Measurements from ENCODE around the gene FYN.

The FYN gene

DNA sequence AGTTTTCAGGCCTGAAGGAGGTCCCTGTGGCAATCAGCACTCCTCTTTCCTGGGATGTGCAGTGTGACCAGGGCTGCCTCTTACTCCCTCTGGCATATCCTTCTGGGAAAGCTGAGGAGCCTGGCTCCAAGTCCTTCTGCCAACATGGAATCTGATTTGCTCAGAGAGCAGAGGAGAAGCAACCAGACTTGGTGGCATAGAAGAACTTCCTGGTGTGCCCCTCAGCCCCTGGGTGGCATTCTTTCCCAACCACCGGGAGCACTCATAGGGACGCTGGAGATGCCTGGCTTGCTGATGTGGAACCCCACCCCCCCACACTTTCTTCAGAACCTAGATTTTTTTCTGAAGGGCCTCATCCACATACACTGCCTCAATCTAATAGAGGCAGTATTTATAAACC, 160.0 kb downstream of the FYN start:
- Histone ChIP-seq H3K9me3 (ENCODE audit: control insufficient read depth, insufficient read depth, low read length) (no peaks in the 10 kb centered on the region), H3K36me3 (ENCODE audit: insufficient read depth, low read length) (no peaks in the 10 kb centered on the region), H3K9ac (ENCODE audit: low read depth, low read length) (no peak overlapping the region), H3K4me1 (ENCODE audit: insufficient read depth, low read length) (peaks cover 11% of the 10 kb centered on the region; the same call in 1 of the 2 replicates)

DNA sequence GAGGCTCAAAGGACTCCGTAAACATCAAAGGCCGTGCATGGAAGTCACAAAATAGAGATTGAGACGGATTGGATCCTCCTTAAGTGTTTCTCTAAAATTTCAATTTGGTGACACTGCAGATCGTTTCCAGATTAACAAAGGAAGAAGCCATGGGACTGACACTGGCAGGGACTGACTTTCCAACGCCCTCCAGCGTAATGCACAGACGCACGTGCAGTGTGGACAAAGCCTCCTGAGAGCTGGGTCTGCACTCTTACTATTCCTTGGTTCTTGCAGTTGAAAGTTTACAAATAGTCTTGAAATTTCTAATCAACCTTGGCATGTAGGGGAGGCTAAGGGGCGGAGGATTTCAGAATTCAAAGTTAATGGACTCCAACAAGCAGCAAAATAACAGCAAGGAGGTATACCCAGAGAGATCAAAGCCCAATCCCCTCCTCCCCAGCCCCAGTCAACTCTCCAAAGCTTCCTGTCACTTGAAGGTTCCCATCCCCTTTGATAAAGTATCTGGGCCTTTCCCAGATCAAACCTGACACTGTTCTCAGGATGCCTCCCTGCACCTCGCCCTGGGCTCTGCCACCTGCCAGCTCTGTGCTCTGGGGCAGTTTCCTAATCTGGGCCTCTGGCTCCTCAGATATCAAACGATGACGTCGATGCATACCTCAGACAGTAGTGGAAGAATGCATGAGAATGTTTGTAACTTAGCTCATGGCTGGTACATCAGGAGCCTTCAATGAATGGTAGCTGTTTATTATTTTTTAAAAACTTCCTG, 161.1 kb downstream of the FYN start:
- Histone ChIP-seq H3K36me3 (ENCODE audit: insufficient read depth, low read length) (no peaks in the 10 kb centered on the region), H3K9me3 (ENCODE audit: control insufficient read depth, insufficient read depth, low read length) (no peaks in the 10 kb centered on the region), H3K4me1 (ENCODE audit: insufficient read depth, low read length) (peaks cover 11% of the 10 kb centered on the region; the same call in 1 of the 2 replicates), H3K9ac (ENCODE audit: low read depth, low read length) (no peak overlapping the region)

DNA sequence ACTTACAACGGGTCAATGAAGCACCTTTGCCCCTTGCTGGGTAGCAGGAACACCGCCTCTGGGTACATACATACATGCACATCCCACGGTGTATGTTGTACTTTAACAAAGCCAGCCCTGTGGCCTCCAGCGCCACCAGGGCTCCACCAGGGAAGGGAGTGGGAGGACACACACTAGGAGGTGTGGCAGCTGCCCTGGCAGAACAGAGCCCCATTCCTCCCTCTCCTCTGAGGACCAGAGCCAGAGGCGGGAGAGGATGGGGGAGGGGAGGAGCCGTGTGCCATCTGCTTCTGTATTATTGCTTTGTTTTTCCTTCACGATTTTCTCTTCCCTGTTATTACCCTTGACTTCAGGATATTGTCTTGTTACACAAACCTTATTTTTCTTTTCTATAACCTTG, 161.8 kb downstream of the FYN start:
- Histone ChIP-seq H3K4me1 (ENCODE audit: insufficient read depth, low read length) (peaks cover 11% of the 10 kb centered on the region; the same call in 1 of the 2 replicates), H3K36me3 (ENCODE audit: insufficient read depth, low read length) (no peaks in the 10 kb centered on the region), H3K9ac (ENCODE audit: low read depth, low read length) (no peak overlapping the region), H3K9me3 (ENCODE audit: control insufficient read depth, insufficient read depth, low read length) (no peaks in the 10 kb centered on the region)

DNA sequence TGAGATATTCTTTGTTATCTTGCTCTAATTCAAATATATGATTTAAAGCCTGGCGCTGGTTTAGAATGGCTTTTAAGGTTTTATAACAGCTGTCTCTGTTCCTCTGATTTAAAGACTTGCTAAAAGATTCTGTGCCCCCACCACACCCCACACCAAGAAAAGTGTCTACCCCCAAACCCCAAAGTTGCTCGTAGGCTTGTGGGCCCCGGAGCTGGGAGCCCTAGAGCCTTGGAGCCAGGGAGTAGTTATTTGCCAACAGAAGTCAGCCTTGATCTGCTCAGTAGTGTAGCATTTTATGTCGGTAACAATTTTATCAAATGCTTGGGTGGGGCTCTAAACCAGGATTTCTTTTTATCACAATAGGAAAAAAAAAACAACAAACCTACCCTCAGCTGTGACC, 162.3 kb downstream of the FYN start:
- Histone ChIP-seq H3K9ac (ENCODE audit: low read depth, low read length) (no peak overlapping the region), H3K4me1 (ENCODE audit: insufficient read depth, low read length) (peaks cover 11% of the 10 kb centered on the region; the same call in 1 of the 2 replicates), H3K9me3 (ENCODE audit: control insufficient read depth, insufficient read depth, low read length) (no peaks in the 10 kb centered on the region), H3K36me3 (ENCODE audit: insufficient read depth, low read length) (no peaks in the 10 kb centered on the region)

DNA sequence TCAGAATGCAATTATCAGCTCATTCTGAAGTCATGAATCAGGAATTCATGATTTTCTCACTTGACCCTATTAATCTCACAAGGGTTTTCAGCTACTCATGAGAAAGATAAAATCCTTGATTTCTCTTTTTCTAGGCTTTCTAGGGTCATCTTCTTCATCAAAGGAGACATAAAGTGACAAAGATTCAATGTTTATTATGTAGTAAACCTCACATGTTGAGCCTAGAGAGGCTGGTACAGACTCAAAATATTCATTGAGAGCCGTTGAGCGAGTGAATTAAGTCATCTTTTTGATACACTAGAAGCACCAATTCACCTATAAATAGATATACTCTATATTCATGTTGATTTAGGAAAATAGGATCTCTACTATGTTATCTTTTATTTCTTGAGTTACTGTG, 162.8 kb downstream of the FYN start:
- Histone ChIP-seq H3K36me3 (ENCODE audit: insufficient read depth, low read length) (no peaks in the 10 kb centered on the region), H3K4me1 (ENCODE audit: insufficient read depth, low read length) (peaks cover 11% of the 10 kb centered on the region; the same call in 1 of the 2 replicates), H3K9ac (ENCODE audit: low read depth, low read length) (no peak overlapping the region), H3K9me3 (ENCODE audit: control insufficient read depth, insufficient read depth, low read length) (no peaks in the 10 kb centered on the region)

DNA sequence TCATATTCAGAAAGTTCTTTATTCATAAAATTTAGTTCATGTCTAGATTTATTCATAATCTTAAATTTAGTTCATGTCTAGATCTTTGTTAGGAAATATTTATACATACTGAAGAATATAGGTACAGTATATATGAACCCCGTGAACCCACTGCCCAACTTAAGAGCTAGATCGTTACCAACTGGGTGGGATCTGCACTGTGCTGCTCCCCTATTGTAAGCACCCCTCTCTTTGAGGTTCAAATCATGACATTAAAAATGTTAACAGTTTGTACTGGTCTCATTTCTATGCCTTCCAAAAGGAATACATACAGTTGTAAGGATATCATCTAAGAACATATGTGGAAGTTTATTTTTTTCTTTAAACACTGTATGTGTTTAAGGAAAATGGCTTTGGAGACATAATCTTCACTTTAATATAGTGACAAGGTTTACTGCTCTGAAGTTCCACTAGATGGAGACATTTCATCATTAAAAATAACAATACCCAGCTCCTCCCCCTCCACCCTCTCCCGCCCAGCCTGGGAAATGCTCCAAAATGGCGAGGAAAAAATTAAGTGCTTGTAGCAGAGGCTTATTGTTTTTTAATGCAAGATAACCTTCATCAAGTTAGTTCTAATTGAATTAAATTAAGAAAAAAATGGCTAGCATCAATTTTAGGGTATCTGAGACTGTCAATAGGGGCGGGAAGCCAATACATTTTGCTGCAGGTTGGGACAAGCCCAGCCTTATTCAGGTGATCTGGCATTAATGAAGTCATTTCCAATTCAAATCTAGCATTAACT, 163.4 kb downstream of the FYN start:
- H3K4me1 ChIP-seq (ENCODE audit: insufficient read depth, low read length), result peaks cover 11% of the 10 kb centered on the region; the same call in 1 of the 2 replicates
- no peaks in the 10 kb centered on the region for H3K9me3 ChIP-seq (ENCODE audit: control insufficient read depth, insufficient read depth, low read length)
- H3K9ac ChIP-seq (ENCODE audit: low read depth, low read length), result no peak overlapping the region
- H3K36me3 ChIP-seq (ENCODE audit: insufficient read depth, low read length), result no peaks in the 10 kb centered on the region

DNA sequence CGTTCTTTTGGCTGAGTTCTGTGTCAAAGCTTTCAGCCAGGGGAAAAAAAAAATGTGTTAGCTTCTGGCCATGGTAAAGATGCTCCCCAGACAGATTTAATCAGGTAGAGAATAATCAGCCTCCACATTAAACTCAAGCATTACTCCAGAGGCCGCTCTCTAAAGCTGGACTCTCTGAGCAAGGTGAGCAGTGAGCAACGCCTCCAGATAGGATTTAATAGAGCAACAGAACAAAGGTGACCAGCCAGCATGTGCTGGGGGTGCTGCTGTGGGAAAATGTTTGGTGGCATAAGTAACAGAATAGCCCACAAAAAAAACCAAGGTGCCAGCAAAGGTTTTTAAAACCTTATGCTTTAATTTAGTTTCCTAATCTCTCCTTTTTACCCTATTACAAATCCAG, 164.1 kb downstream of the FYN start:
- Histone ChIP-seq H3K9ac (ENCODE audit: low read depth, low read length) (no peak overlapping the region), H3K4me1 (ENCODE audit: insufficient read depth, low read length) (peaks cover 11% of the 10 kb centered on the region; the same call in 1 of the 2 replicates), H3K36me3 (ENCODE audit: insufficient read depth, low read length) (no peaks in the 10 kb centered on the region), H3K9me3 (ENCODE audit: control insufficient read depth, insufficient read depth, low read length) (no peaks in the 10 kb centered on the region)

DNA sequence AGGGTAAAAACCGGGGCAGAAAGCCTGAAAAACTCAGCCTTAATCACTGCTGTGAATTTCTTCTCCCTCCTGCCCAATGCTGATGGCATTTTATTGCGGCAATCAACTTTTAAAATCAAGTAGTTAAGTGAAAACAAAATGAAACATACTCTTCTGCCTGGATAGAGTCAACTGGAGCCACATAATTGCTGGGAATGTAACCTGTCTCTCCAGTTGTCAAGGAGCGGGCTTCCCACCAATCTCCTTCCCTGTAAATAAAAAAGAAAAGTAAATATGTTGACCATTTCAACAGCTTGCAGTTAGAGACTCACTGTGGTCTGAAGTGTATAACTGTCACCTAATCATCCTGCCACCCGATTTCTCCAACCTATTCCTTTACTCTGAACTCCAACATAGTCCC, 165.5 kb downstream of the FYN start:
- H3K9ac ChIP-seq (ENCODE audit: low read depth, low read length), result no peak overlapping the region
- H3K4me1 ChIP-seq (ENCODE audit: insufficient read depth, low read length), result peaks cover 11% of the 10 kb centered on the region; the same call in 1 of the 2 replicates
- peaks cover 4% of the 10 kb centered on the region for H3K36me3 ChIP-seq (ENCODE audit: insufficient read depth, low read length)
- no peaks in the 10 kb centered on the region for H3K9me3 ChIP-seq (ENCODE audit: control insufficient read depth, insufficient read depth, low read length)

DNA sequence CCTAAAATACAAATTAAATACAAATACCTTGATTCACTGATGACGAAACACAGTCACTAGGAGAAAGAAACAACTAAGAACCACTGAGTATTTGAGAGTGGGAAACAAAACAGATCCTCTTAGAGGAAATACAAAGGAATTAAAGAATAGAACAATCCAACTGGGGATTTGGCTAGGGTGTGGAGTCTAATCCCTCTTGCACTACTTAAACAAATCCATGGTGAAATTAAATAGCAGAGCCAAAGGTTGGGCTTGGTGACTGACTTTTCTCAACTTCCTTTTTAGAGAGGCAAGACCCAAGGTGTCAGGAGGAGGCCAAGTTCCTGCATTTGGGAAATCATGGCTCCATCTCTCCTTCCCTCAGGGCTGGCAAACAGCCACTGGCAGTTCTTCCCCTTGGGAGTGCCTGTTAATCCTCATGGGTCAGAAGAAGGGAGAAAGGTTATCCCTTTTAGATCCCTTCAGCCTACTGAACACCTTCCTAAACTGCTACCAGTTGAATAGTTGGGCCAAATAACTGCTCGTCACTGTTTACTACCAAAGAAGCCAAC, 166.3 kb downstream of the FYN start:
- H3K9me3 ChIP-seq (ENCODE audit: control insufficient read depth, insufficient read depth, low read length), result no peaks in the 10 kb centered on the region
- no peak overlapping the region for H3K9ac ChIP-seq (ENCODE audit: low read depth, low read length)
- H3K4me1 ChIP-seq (ENCODE audit: insufficient read depth, low read length), result peaks cover 7% of the 10 kb centered on the region; the same call in 1 of the 2 replicates
- H3K36me3 ChIP-seq (ENCODE audit: insufficient read depth, low read length), result peaks cover 6% of the 10 kb centered on the region

DNA sequence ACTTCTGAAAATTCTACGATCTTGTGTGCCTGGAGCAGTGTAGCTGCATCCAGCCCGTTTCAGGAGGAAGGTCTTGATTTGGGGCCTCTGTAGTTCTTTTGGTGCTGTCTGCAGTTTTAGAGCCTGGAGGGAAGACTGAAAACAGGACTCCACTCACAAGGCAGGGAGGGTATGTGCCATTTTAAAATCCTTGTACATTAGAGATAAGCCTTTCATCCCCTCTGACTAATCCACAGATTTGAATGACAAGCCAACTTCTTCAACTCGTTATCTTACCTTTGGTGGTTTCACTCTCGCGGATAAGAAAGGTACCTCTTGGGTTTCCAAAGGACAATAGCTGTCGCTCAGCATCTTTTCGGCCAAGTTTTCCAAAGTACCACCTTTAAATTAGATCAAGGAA, 169.5 kb downstream of the FYN start:
- Histone ChIP-seq H3K9ac (ENCODE audit: low read depth, low read length) (no peak overlapping the region), H3K4me1 (ENCODE audit: insufficient read depth, low read length) (no peaks in the 10 kb centered on the region), H3K9me3 (ENCODE audit: control insufficient read depth, insufficient read depth, low read length) (no peaks in the 10 kb centered on the region), H3K36me3 (ENCODE audit: insufficient read depth, low read length) (peaks cover 6% of the 10 kb centered on the region)

DNA sequence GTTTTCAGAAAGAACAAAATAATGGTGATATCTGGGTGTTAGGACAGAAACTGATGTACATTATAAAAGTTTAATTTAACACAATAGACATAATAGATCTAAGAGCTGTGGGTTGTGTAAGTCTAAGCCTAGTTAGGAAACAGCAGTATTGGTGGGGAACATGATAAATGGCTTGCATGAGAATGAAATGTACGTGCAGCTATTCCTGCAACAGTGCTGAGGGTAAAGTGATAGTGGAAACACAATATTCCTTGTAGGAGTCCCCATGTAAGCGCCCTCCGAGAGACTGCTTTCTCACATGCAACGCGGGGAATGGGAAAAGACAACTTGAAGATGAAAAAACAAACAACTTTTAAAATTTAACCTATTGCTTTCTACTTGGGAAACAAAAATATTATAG, 171.0 kb downstream of the FYN start:
- Histone ChIP-seq H3K9ac (ENCODE audit: low read depth, low read length) (no peak overlapping the region), H3K4me1 (ENCODE audit: insufficient read depth, low read length) (no peaks in the 10 kb centered on the region), H3K36me3 (ENCODE audit: insufficient read depth, low read length) (peaks cover 6% of the 10 kb centered on the region), H3K9me3 (ENCODE audit: control insufficient read depth, insufficient read depth, low read length) (no peaks in the 10 kb centered on the region)

DNA sequence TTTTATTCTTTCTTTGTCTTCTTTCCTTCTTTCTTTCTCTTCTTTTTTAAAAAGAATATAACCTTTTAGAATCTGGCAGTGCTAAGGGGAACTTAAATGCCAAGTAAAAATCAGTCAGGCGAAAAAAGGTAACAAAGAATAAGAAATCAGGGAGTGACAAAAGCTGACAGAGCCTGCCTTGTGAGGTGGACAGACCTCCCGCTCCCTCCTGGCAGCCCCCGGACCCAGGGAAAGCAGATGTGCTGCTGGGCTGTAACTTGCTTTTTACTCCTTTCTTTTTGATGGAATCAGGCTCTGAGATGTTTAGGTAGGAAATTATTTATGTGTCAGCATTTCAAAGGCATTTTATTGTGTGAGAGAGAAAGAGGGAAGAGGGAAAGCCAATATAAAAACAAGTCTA, 172.1 kb downstream of the FYN start:
- Histone ChIP-seq H3K36me3 (ENCODE audit: insufficient read depth, low read length) (peaks cover 6% of the 10 kb centered on the region), H3K4me1 (ENCODE audit: insufficient read depth, low read length) (no peaks in the 10 kb centered on the region), H3K9me3 (ENCODE audit: control insufficient read depth, insufficient read depth, low read length) (no peaks in the 10 kb centered on the region), H3K9ac (ENCODE audit: low read depth, low read length) (no peak overlapping the region)

DNA sequence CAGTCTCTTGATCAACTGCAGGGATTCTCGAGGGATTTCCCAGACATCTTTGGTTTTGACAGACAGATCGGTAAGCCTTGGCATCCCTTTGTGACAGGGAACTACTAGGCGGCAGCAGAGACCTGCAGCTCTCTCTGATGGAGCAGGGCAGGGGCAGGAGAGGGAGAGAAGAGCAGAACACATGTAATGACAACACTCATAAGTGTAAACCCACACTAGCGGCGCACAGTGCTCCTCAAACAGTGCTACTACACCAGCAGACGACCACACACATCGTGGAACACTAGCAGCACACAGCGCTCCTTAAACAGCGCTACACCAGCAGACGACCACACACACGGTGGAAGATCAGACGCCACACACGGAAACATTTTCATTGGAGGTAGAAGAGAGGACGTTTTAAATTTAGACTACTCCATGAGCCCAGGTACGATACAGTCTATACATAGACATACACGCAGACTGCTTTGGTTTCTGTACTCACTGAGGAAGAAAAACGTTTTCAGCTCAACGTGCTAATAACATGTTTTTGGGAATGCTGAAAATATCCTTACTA, 173.0 kb downstream of the FYN start:
- Histone ChIP-seq H3K9me3 (ENCODE audit: control insufficient read depth, insufficient read depth, low read length) (no peaks in the 10 kb centered on the region), H3K36me3 (ENCODE audit: insufficient read depth, low read length) (peaks cover 6% of the 10 kb centered on the region), H3K4me1 (ENCODE audit: insufficient read depth, low read length) (no peaks in the 10 kb centered on the region), H3K9ac (ENCODE audit: low read depth, low read length) (no peak overlapping the region)

DNA sequence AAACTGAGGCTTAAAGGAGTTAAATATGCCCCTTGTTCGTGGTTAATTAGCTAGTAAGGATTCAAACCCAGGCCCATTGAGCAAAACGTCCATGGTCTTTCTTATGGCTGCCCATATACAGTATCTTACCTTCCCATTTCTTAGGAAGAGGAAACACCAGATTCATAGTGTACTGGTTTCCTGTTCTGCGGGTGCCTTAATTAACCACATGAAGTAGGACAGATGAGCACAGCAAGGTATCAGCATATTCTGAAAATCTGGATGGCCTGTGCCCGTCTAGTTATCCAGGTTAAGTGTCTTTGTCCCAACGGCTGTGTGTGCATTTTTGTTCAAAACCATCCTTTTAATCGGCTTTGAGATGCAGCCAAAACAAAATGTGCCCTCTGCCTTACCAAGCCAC, 174.1 kb downstream of the FYN start:
- no peaks in the 10 kb centered on the region for H3K9me3 ChIP-seq (ENCODE audit: control insufficient read depth, insufficient read depth, low read length)
- H3K9ac ChIP-seq (ENCODE audit: low read depth, low read length), result no peak overlapping the region
- peaks cover 6% of the 10 kb centered on the region for H3K36me3 ChIP-seq (ENCODE audit: insufficient read depth, low read length)
- no peaks in the 10 kb centered on the region for H3K4me1 ChIP-seq (ENCODE audit: insufficient read depth, low read length)

Data from ES-I3 (cell line).